ENCODE measurements around the gene GAMT. TPM values are rescaled to one million over a fixed set of nuclear protein-coding genes. Genes with fewer than 3 reads are reported as not detected.

GAMT gene
- total RNA-seq, 1 experiment from 2014 or later, result 27.3 TPM

GRCh38 chr19:1383312-1384084 lies 17.8 kb downstream of the GAMT start, which contains the start of gene NDUFS7:
Gene NDUFS7, plus strand, starts transcription at chr19:1383907. Its CDS starts 20 bp downstream, at chr19:1383927.
- no peak for TF ChIP-seq EZH2 (IDR thresholded peaks at IDR 0.05; ENCODE audit: low read depth)
- TF ChIP-seq CTCF (conservative IDR thresholded peaks at IDR 0.05), result no peak
- H3K4me1 ChIP-seq (replicated peaks; ENCODE audit: insufficient read depth), result no peaks in the 10 kb centered on the region
- peak within 1 kb of the TSS; percentile 56 for H3K27ac ChIP-seq
- H3K9me3 ChIP-seq (ENCODE audit: insufficient read depth, low read depth), result no peaks in the 10 kb centered on the region
- DNase-seq, result peak; percentile 63 to 82
- no peaks in the 10 kb centered on the region for H3K36me3 ChIP-seq (ENCODE audit: low read depth)
- intact Hi-C loops (cut with micrococcal nuclease; ENCODE audit: unreplicated experiment), result no loop called here
- H3K79me2 ChIP-seq (ENCODE audit: low read depth), result 0 out of 2 replicates have a peak, but pooled peaks cover 4% of the 10 kb centered on the region
- POLR2A ChIA-PET (ENCODE audit: unreplicated experiment), result interaction anchor here (0.6 kb wide), 1 partner anchor 215 kb away, joined by 3 read pairs; no protein-coding TSS in a partner anchor
- H3K4me3 ChIP-seq, result peak within 1 kb of the TSS; percentile 82
- no peaks in the 10 kb centered on the region for H3K9me2 ChIP-seq (ENCODE audit: insufficient read depth)
- no peaks in the 10 kb centered on the region for H4K20me1 ChIP-seq (ENCODE audit: insufficient read depth)
- H3K27me3 ChIP-seq (ENCODE audit: insufficient read depth, low read depth), result no peaks in the 10 kb centered on the region
- peak within 1 kb of the TSS; percentile 87 for H3K4me2 ChIP-seq
- H2AFZ ChIP-seq, result 0 out of 2 replicates have a peak within 1 kb of the TSS, but pooled peaks have one; percentile 77
- CTCF ChIA-PET, result no interaction called here
- no TSS peak for BruUV-seq (replicated peaks)
- H3F3A ChIP-seq (ENCODE audit: insufficient read depth, low read depth), result peaks cover 5% of the 10 kb centered on the region; the same call in 1 of the 2 replicates

GRCh38 chr19:1383017-1383311 lies 18.4 kb downstream of the GAMT start:
- H4K20me1 ChIP-seq (ENCODE audit: insufficient read depth), result no peaks in the 10 kb centered on the region
- BruUV-seq (replicated peaks), result no TSS peak
- CTCF ChIA-PET, result no interaction called here
- no peaks in the 10 kb centered on the region for H3K27me3 ChIP-seq (ENCODE audit: insufficient read depth, low read depth)
- no peak overlapping the region for H3K27ac ChIP-seq
- POLR2A ChIA-PET (ENCODE audit: unreplicated experiment), result interaction anchor here (0.6 kb wide), 1 partner anchor 216 kb away, joined by 3 read pairs; no protein-coding TSS in a partner anchor
- H3K36me3 ChIP-seq (ENCODE audit: low read depth), result no peaks in the 10 kb centered on the region
- no peaks in the 10 kb centered on the region for H3K9me3 ChIP-seq (ENCODE audit: insufficient read depth, low read depth)
- no peak for TF ChIP-seq CTCF (conservative IDR thresholded peaks at IDR 0.05)
- TF ChIP-seq EZH2 (IDR thresholded peaks at IDR 0.05; ENCODE audit: low read depth), result no peak
- H3K4me1 ChIP-seq (replicated peaks; ENCODE audit: insufficient read depth), result no peaks in the 10 kb centered on the region
- H3K9me2 ChIP-seq (ENCODE audit: insufficient read depth), result no peaks in the 10 kb centered on the region
- intact Hi-C loops (cut with micrococcal nuclease; ENCODE audit: unreplicated experiment), result no loop called here
- H3F3A ChIP-seq (ENCODE audit: insufficient read depth, low read depth), result peaks cover 5% of the 10 kb centered on the region; the same call in 1 of the 2 replicates
- no peak overlapping the region for H3K4me2 ChIP-seq
- no peak overlapping the region for H3K4me3 ChIP-seq
- no peak for DNase-seq
- H3K79me2 ChIP-seq (ENCODE audit: low read depth), result 0 out of 2 replicates have a peak, but pooled peaks cover 4% of the 10 kb centered on the region
- H2AFZ ChIP-seq, result no peak overlapping the region

- intact Hi-C loops (cut with micrococcal nuclease; ENCODE audit: unreplicated experiment), result no loop called here
- no peaks in the 10 kb centered on the region for H3K27me3 ChIP-seq (ENCODE audit: insufficient read depth, low read depth)
- H3K9me2 ChIP-seq (ENCODE audit: insufficient read depth), result no peaks in the 10 kb centered on the region
- CTCF ChIA-PET, result no interaction called here
- no TSS peak for BruUV-seq (replicated peaks)
- no peak for DNase-seq
- no peaks in the 10 kb centered on the region for H3K9me3 ChIP-seq (ENCODE audit: insufficient read depth, low read depth)
- no peaks in the 10 kb centered on the region for H3K36me3 ChIP-seq (ENCODE audit: low read depth)
- H3K4me3 ChIP-seq, result no peak overlapping the region
- TF ChIP-seq EZH2 (IDR thresholded peaks at IDR 0.05; ENCODE audit: low read depth) (no peak), CTCF (conservative IDR thresholded peaks at IDR 0.05) (no peak)
- no peak overlapping the region for H3K27ac ChIP-seq
- peaks cover 5% of the 10 kb centered on the region; the same call in 1 of the 2 replicates for H3F3A ChIP-seq (ENCODE audit: insufficient read depth, low read depth)
- POLR2A ChIA-PET (ENCODE audit: unreplicated experiment), result no interaction called here
- no peaks in the 10 kb centered on the region for H4K20me1 ChIP-seq (ENCODE audit: insufficient read depth)
- no peak overlapping the region for H2AFZ ChIP-seq
- no peaks in the 10 kb centered on the region for H3K4me1 ChIP-seq (replicated peaks; ENCODE audit: insufficient read depth)
- 0 out of 2 replicates have a peak, but pooled peaks cover 4% of the 10 kb centered on the region for H3K79me2 ChIP-seq (ENCODE audit: low read depth)
- H3K4me2 ChIP-seq, result no peak overlapping the region
These were observed 19.1 kb downstream of the GAMT start for GRCh38 chr19:1382250-1382649.

All from PC-9 (cell line).